ENCODE data around the gene MTFP1.
"Not testable (repeated sequence)": the region's sequence is repeated elsewhere in the genome, so short reads cannot be mapped to it uniquely, and the experiment has no call there.

MTFP1 gene

DNA sequence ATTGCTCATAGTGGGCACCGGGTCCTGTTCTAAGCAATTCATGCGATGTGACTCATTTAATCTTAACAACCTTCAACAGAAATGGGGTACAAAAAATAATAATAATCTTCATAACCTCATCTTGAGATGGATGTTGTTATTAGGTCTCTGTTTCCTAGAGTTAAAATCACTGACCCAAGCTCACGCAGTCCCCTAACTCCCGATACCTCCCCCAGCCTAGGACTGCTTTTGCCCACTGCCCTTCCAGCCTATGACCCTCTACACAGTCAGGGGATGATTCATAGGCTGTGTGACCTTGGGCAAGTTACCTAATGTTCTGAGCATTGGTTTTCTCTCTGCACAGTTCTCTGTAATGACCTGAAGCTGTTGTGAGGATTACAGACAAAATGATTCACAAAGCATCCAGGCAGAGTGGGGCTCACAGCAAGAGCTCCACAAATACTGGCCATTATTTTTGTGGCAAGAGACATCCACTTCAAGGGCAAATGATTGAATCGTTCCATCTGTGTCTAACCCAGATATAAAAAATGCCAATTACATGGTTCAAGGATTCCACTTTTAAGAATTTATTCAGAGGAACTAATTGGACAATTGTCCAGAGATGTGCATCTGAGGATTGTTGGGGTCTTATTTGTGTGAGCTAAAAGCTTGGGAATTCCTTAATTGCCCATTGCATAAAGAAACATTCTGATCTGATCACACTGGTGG, 20.0 kb downstream of the MTFP1 start:
- peaks cover 6 to 13% of the 10 kb centered on the region in 2 donors for H3K27me3 ChIP-seq (ENCODE audit: control insufficient read depth in 1 of 2, insufficient read depth in 2 of 2, low read length in 2 of 2)
- H3K4me1 ChIP-seq (ENCODE audit: insufficient read depth, low read length), result no peaks in the 10 kb centered on the region
- no peaks in the 10 kb centered on the region for H3K36me3 ChIP-seq (ENCODE audit: insufficient read depth, low read length)
- no peak overlapping the region for H3K4me3 ChIP-seq (ENCODE audit: low read depth in 1 of 2, low read length in 2 of 2)
- no peak overlapping the region for H3K27ac ChIP-seq (ENCODE audit: low read depth, low read length)
- H3K9me3 ChIP-seq (ENCODE audit: low read length), result no peaks in the 10 kb centered on the region
- H3K9ac ChIP-seq (ENCODE audit: low read length), result no peak overlapping the region

DNA sequence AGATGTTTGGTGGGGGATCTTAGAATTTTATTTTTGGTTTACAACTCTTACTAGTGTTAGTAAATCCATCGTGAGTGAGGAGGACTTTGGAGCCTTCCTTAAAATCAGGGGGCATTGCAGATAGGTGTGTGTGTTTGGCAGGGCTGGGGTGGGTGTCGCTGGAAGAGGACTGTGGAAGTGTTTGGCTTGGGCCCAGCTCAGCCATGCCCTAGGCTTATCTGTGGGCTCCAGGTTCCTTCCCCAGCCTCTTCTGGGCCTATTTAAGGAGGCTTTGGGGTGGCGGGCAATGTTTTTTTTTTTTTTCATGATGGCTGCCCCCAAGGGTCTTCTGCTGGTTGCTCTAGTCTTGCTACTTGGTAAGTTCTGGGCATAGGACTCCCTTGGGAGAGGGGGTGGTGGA, 22.1 kb downstream of the MTFP1 start:
- Histone ChIP-seq H3K9ac (ENCODE audit: low read length) (no peak overlapping the region), H3K4me3 (ENCODE audit: low read depth in 1 of 2, low read length in 2 of 2) (no peak overlapping the region), H3K36me3 (ENCODE audit: insufficient read depth, low read length) (no peaks in the 10 kb centered on the region), H3K27ac (ENCODE audit: low read depth, low read length) (no peak overlapping the region), H3K4me1 (ENCODE audit: insufficient read depth, low read length) (no peaks in the 10 kb centered on the region), H3K27me3 (ENCODE audit: control insufficient read depth in 1 of 2, insufficient read depth in 2 of 2, low read length in 2 of 2) (peaks cover 6 to 13% of the 10 kb centered on the region in 2 donors), H3K9me3 (ENCODE audit: low read length) (no peaks in the 10 kb centered on the region)

DNA sequence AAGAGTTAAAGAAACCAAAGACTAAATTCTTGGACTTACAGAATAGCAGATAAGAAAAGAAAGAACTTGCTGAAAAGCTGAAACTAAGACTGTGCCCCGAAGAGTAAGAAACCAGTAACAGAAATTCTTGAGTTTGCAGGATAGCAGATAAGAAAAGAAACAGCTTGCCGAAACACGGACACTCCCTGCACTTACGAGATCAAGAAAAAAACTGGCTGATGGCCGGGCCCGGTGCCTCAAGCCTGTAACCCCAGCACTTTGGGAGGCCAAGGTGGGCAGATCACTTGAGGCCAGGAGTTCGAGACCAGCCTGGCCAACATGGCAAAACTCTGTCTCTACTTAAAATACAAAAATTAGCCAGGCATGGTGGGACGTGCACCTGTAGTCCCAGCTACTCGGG, 25.9 kb downstream of the MTFP1 start:
- not testable (repeated sequence) for H3K9ac ChIP-seq (ENCODE audit: low read length); H3K4me3 ChIP-seq (ENCODE audit: low read depth in 1 of 2, low read length in 2 of 2); H3K4me1 ChIP-seq (ENCODE audit: insufficient read depth, low read length); H3K27me3 ChIP-seq (ENCODE audit: control insufficient read depth in 1 of 2, insufficient read depth in 2 of 2, low read length in 2 of 2); H3K9me3 ChIP-seq (ENCODE audit: low read length); H3K27ac ChIP-seq (ENCODE audit: low read depth, low read length); H3K36me3 ChIP-seq (ENCODE audit: insufficient read depth, low read length)

- no peak overlapping the region for H3K27ac ChIP-seq (ENCODE audit: low read depth, low read length)
- H3K9ac ChIP-seq (ENCODE audit: low read length), result no peak overlapping the region
- H3K27me3 ChIP-seq (ENCODE audit: control insufficient read depth in 1 of 2, insufficient read depth in 2 of 2, low read length in 2 of 2), result peaks cover 0 to 1% of the 10 kb centered on the region in 2 donors
- H3K4me1 ChIP-seq (ENCODE audit: insufficient read depth, low read length), result no peaks in the 10 kb centered on the region
- H3K36me3 ChIP-seq (ENCODE audit: insufficient read depth, low read length), result no peaks in the 10 kb centered on the region
- no peaks in the 10 kb centered on the region for H3K9me3 ChIP-seq (ENCODE audit: low read length)
- no peak overlapping the region for H3K4me3 ChIP-seq (ENCODE audit: low read depth in 1 of 2, low read length in 2 of 2)
Observed at GRCh38 chr22:30452861-30453260, 27.3 kb downstream of the MTFP1 start.

- H3K4me3 ChIP-seq (ENCODE audit: low read depth in 1 of 2, low read length in 2 of 2), result no peak overlapping the region
- no peaks in the 10 kb centered on the region for H3K4me1 ChIP-seq (ENCODE audit: insufficient read depth, low read length)
- H3K9me3 ChIP-seq (ENCODE audit: low read length), result no peaks in the 10 kb centered on the region
- no peak overlapping the region for H3K27ac ChIP-seq (ENCODE audit: low read depth, low read length)
- no peaks in the 10 kb centered on the region for H3K27me3 ChIP-seq (ENCODE audit: control insufficient read depth in 1 of 2, insufficient read depth in 2 of 2, low read length in 2 of 2)
- H3K9ac ChIP-seq (ENCODE audit: low read length), result no peak overlapping the region
- no peaks in the 10 kb centered on the region for H3K36me3 ChIP-seq (ENCODE audit: insufficient read depth, low read length)
Observed at GRCh38 chr22:30453731-30454510, 28.4 kb downstream of the MTFP1 start.

GRCh38 chr22:30455075-30455840, 29.7 kb downstream of the MTFP1 start:
- Histone ChIP-seq H3K9ac (ENCODE audit: low read length) (no peak overlapping the region), H3K4me1 (ENCODE audit: insufficient read depth, low read length) (no peaks in the 10 kb centered on the region), H3K36me3 (ENCODE audit: insufficient read depth, low read length) (no peaks in the 10 kb centered on the region), H3K27me3 (ENCODE audit: control insufficient read depth in 1 of 2, insufficient read depth in 2 of 2, low read length in 2 of 2) (no peaks in the 10 kb centered on the region), H3K27ac (ENCODE audit: low read depth, low read length) (no peak overlapping the region), H3K9me3 (ENCODE audit: low read length) (no peaks in the 10 kb centered on the region), H3K4me3 (ENCODE audit: low read depth in 1 of 2, low read length in 2 of 2) (no peak overlapping the region)

DNA sequence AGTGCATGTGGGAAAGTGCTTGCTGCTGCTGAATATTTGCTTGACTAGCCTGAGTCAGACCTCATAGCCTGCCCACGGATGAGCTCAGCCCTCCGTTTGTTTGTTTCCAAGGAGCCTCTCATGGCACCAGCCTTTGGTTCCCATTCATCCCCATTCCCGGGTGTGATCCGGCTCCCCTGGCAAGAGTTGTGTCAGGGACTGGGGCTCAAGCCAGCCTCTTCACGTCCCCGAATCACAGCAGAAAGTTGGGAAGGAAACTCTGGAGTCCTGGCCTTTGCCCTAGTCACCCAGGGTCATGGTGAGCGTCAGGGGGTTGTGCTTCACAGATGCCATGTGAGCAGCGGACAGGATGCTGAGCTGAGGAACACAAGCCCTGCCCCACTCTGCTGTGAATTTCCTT, 32.4 kb downstream of the MTFP1 start:
- H3K9ac ChIP-seq (ENCODE audit: low read length), result no peak overlapping the region
- no peak overlapping the region for H3K4me3 ChIP-seq (ENCODE audit: low read depth in 1 of 2, low read length in 2 of 2)
- no peaks in the 10 kb centered on the region for H3K27me3 ChIP-seq (ENCODE audit: control insufficient read depth in 1 of 2, insufficient read depth in 2 of 2, low read length in 2 of 2)
- no peaks in the 10 kb centered on the region for H3K9me3 ChIP-seq (ENCODE audit: low read length)
- H3K36me3 ChIP-seq (ENCODE audit: insufficient read depth, low read length), result no peaks in the 10 kb centered on the region
- no peak overlapping the region for H3K27ac ChIP-seq (ENCODE audit: low read depth, low read length)
- no peaks in the 10 kb centered on the region for H3K4me1 ChIP-seq (ENCODE audit: insufficient read depth, low read length)

DNA sequence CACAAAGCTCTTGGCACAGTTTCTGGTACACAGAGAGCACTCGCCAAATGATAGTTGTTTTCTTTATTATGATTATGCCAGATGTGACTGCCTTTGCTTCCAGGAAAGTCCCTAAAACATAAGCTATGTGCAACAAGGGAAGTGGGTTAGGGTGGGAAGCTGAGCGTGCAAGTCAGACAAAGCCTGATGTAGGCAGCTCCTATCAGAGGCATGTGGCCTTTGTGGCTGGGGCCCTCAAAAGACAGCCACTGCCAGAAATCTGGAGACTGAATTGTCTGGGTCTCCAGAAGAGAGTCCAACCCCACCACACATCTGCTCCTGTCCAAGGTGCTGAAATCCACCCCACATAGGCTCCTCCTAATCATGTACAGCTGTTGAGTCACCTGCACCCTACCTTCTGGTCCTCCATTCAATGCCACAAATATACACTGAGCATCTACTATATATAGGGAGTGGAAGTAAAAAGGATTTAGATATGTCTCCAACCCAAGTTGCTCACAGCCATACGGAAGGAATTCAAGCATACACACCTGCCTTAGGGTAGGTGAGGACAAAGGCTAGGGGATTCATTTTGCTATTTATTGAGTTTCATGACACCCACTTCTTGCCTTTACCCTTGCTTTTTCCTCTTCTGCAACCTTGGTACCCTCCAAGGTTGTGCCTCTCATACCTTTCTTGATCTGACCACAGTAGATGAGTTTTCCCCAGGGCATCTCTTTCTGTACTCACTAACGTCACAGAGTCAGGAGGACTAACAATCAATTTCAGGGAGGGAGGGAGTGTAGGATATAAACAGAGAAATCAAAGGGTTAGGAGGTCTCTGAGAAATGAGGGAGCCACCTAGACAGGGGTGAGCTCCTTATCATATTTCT, 33.8 kb downstream of the MTFP1 start:
- Histone ChIP-seq H3K27me3 (ENCODE audit: control insufficient read depth in 1 of 2, insufficient read depth in 2 of 2, low read length in 2 of 2) (no peaks in the 10 kb centered on the region), H3K27ac (ENCODE audit: low read depth, low read length) (no peak overlapping the region), H3K36me3 (ENCODE audit: insufficient read depth, low read length) (no peaks in the 10 kb centered on the region), H3K4me3 (ENCODE audit: low read depth in 1 of 2, low read length in 2 of 2) (no peak overlapping the region), H3K9ac (ENCODE audit: low read length) (no peak overlapping the region), H3K9me3 (ENCODE audit: low read length) (no peaks in the 10 kb centered on the region), H3K4me1 (ENCODE audit: insufficient read depth, low read length) (no peaks in the 10 kb centered on the region)

- H3K27me3 ChIP-seq (ENCODE audit: control insufficient read depth in 1 of 2, insufficient read depth in 2 of 2, low read length in 2 of 2), result no peaks in the 10 kb centered on the region
- no peaks in the 10 kb centered on the region for H3K9me3 ChIP-seq (ENCODE audit: low read length)
- no peak overlapping the region for H3K27ac ChIP-seq (ENCODE audit: low read depth, low read length)
- no peaks in the 10 kb centered on the region for H3K36me3 ChIP-seq (ENCODE audit: insufficient read depth, low read length)
- no peaks in the 10 kb centered on the region for H3K4me1 ChIP-seq (ENCODE audit: insufficient read depth, low read length)
- no peak overlapping the region for H3K9ac ChIP-seq (ENCODE audit: low read length)
- no peak overlapping the region for H3K4me3 ChIP-seq (ENCODE audit: low read depth in 1 of 2, low read length in 2 of 2)
Observed at GRCh38 chr22:30460147-30460546, 34.6 kb downstream of the MTFP1 start.

GRCh38 chr22:30460555-30460954, 35.0 kb downstream of the MTFP1 start:
- H3K4me1 ChIP-seq (ENCODE audit: insufficient read depth, low read length); H3K27ac ChIP-seq (ENCODE audit: low read depth, low read length); H3K9ac ChIP-seq (ENCODE audit: low read length); H3K27me3 ChIP-seq (ENCODE audit: control insufficient read depth in 1 of 2, insufficient read depth in 2 of 2, low read length in 2 of 2); H3K9me3 ChIP-seq (ENCODE audit: low read length); H3K36me3 ChIP-seq (ENCODE audit: insufficient read depth, low read length); H3K4me3 ChIP-seq (ENCODE audit: low read depth in 1 of 2, low read length in 2 of 2): not testable (repeated sequence)

DNA sequence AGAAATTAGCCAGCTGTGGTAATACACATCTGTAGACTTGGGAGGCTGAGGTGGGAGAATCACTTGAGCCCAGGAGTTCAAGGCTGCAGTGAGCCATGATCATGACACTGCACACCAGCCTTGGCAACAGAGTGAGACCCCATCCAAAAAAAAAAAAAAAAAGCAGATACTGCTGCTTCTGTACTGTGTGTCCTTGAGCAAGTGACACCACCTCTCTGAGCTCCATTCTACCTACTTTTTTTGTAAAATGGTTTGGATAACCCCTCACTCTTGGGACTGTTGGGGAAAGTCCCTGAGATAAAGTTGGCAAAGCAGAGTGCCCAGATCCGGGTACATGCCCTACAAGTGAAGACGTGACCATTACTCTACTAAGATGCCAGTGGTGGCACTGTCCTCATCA, 43.6 kb downstream of the MTFP1 start:
- no peaks in the 10 kb centered on the region for H3K4me1 ChIP-seq (ENCODE audit: insufficient read depth, low read length)
- H3K27ac ChIP-seq (ENCODE audit: low read depth, low read length), result no peak overlapping the region
- peaks cover 0 to 7% of the 10 kb centered on the region in 2 donors for H3K27me3 ChIP-seq (ENCODE audit: control insufficient read depth in 1 of 2, insufficient read depth in 2 of 2, low read length in 2 of 2)
- no peaks in the 10 kb centered on the region for H3K9me3 ChIP-seq (ENCODE audit: low read length)
- H3K9ac ChIP-seq (ENCODE audit: low read length), result no peak overlapping the region
- no peak overlapping the region for H3K4me3 ChIP-seq (ENCODE audit: low read depth in 1 of 2, low read length in 2 of 2)
- H3K36me3 ChIP-seq (ENCODE audit: insufficient read depth, low read length), result no peaks in the 10 kb centered on the region
